HEK293 (cell line): ENCODE results near the gene MIGA1.
"Not testable (repeated sequence)": the region's sequence is repeated elsewhere in the genome, so short reads cannot be mapped to it uniquely, and the experiment has no call there.

Experiments used
- CTCF ChIA-PET: fragments of 350-600 bp; formaldehyde crosslinking; extraction: SDS; loops from one replicate; lab custom pipeline; 2021; ENCODE audit warnings: antibody characterized with exemption; lab: Yijun Ruan, JAX
- POLR2A ChIA-PET: fragments of 300-600 bp; formaldehyde crosslinking; extraction: SDS; loops from one replicate; lab custom pipeline; 2020; ENCODE audit warnings: antibody characterized with exemption, inconsistent platforms; lab: Yijun Ruan, JAX
- H3K27ac ChIP-seq: fragments of 200-500 bp; sonication (Bioruptor generic); 2 replicates; pipeline ENCODE4 v1.5.1; 2014; ENCODE audit warnings: low read depth, low read length, control low read depth, inconsistent platforms; ENCODE audit errors: extremely low read depth
- H3K36me3 ChIP-seq, 2 experiments: fragments of 200-500 bp in 1 of 2; sonication (Bioruptor generic) in 1 of 2; 1 replicate in 1 of 2; 2 replicates in 1 of 2; pipeline ENCODE4 v1.5.1; 2014 to 2017; ENCODE audit warnings: inconsistent platforms in 2 of 2, low read length in 2 of 2; ENCODE audit not compliant: control insufficient read depth in 2 of 2, insufficient read depth in 1 of 2
- H3K4me1 ChIP-seq: fragments of 200-500 bp; sonication (Bioruptor generic); 2 replicates; pipeline ENCODE4 v1.5.1; 2014; ENCODE audit warnings: mild to moderate bottlenecking, low read length, inconsistent platforms; ENCODE audit not compliant: control insufficient read depth, insufficient read depth
- H3K4me3 ChIP-seq: 2 replicates; pipeline ENCODE4 v1.5.1; 2011; ENCODE audit warnings: low read depth, mild to moderate bottlenecking, control low read depth, low read length, moderate library complexity
- H3K9me3 ChIP-seq: fragments of 200-500 bp; sonication (Bioruptor generic); 2 replicates; pipeline ENCODE4 v1.5.1; 2014; ENCODE audit warnings: low read depth, low read length, inconsistent platforms; ENCODE audit not compliant: control insufficient read depth, insufficient read depth
- PRDM1 ChIP-seq: fragments of 450-650 bp; formaldehyde crosslinking; IDR thresholded peaks from 2 replicates; pipeline ENCODE4; 2016; ENCODE audit warnings: missing biosample characterization, missing genetic modification characterization
- PRDM6 ChIP-seq: fragments of 450-650 bp; formaldehyde crosslinking; IDR thresholded peaks from 2 replicates; pipeline ENCODE4 v1.5.1; 2017; ENCODE audit warnings: missing biosample characterization, missing genetic modification characterization
- TRIM28 ChIP-seq: IDR thresholded peaks from 2 replicates; pipeline ENCODE4 v1.6.1; 2011; ENCODE audit warnings: low read length, control low read depth, borderline replicate concordance
- ZBTB11 ChIP-seq: fragments of 450-650 bp; formaldehyde crosslinking; conservative IDR thresholded peaks from 2 replicates; pipeline ENCODE4 v1.5.1; 2016; ENCODE audit warnings: low read depth, missing biosample characterization, missing genetic modification characterization
- ZIC2 ChIP-seq: fragments of 450-650 bp; formaldehyde crosslinking; IDR thresholded peaks from 2 replicates; pipeline ENCODE4 v1.5.1; 2016; ENCODE audit warnings: missing biosample characterization, missing genetic modification characterization
- ZNF514 ChIP-seq: fragments of 450-650 bp; formaldehyde crosslinking; IDR thresholded peaks from 2 replicates; pipeline ENCODE4 v1.5.1; 2016; ENCODE audit warnings: missing biosample characterization, missing genetic modification characterization
- ZSCAN5A ChIP-seq: fragments of 450-650 bp; formaldehyde crosslinking; IDR thresholded peaks from 2 replicates; pipeline ENCODE4 v1.5.1; 2016; ENCODE audit warnings: missing biosample characterization, missing genetic modification characterization

MIGA1 gene

GRCh38 chr1:77744576-77744975 is 34.9 kb upstream of the MIGA1 start (continued):
- TF ChIP-seq ZBTB11 (tag by site-specific recombination) (no peak), ZNF514 (tag by site-specific recombination) (no peak), ZIC2 (tag by site-specific recombination) (no peak)

- CTCF ChIA-PET = interaction anchor here (0.7 kb wide), 1 partner anchor 17 kb away, joined by 3 read pairs; no protein-coding TSS in a partner anchor
- H3K4me1 ChIP-seq, H3K36me3 ChIP-seq, H3K27ac ChIP-seq, POLR2A ChIA-PET, H3K9me3 ChIP-seq, H3K4me3 ChIP-seq: not testable (repeated sequence)
These were observed 30.0 kb upstream of the MIGA1 start for GRCh38 chr1:77749489-77749888.

GRCh38 chr1:77756052-77756754 is 23.2 kb upstream of the MIGA1 start:
- ChIA-PET CTCF (interaction anchor here (0.6 to 0.7 kb wide), 2 partner anchors 9 to 55 kb away, joined by 3 to 6 read pairs; no protein-coding TSS in a partner anchor), POLR2A (interaction anchor here (0.5 kb wide), 1 partner anchor 37 kb away, joined by 3 read pairs; no protein-coding TSS in a partner anchor)
- peaks cover 0 to 3% of the 10 kb centered on the region in 2 experiments; a peak in 1 of 3 replicates for H3K36me3 ChIP-seq
- no peaks in the 10 kb centered on the region for H3K9me3 ChIP-seq
- H3K4me1 ChIP-seq = peaks cover 15% of the 10 kb centered on the region
- 0 out of 2 replicates have a peak, but pooled peaks have one; percentile 39 for TF ChIP-seq PRDM1 (tag by site-specific recombination)
- TF ChIP-seq ZSCAN5A (tag by site-specific recombination) = no peak
- no peak overlapping the region for H3K4me3 ChIP-seq
- no peak overlapping the region for H3K27ac ChIP-seq

GRCh38 chr1:77757066-77757584 is 22.3 kb upstream of the MIGA1 start:
- Histone ChIP-seq H3K27ac (no peak overlapping the region), H3K4me1 (peaks cover 15% of the 10 kb centered on the region), H3K36me3 (no peaks in the 10 kb centered on the region; a peak in 1 of 3 replicates), H3K9me3 (no peaks in the 10 kb centered on the region), H3K4me3 (no peak overlapping the region)
- ChIA-PET CTCF (interaction anchor here (0.6 to 1.0 kb wide), 3 partner anchors 52 to 293 kb away, joined by 3 to 4 read pairs (median 3); no protein-coding TSS in a partner anchor), POLR2A (no interaction called here)
- 0 out of 2 replicates have a peak, but pooled peaks have one; percentile 7 for TF ChIP-seq PRDM6 (tag by site-specific recombination)
- no peak for TF ChIP-seq TRIM28
